ENCODE results near the gene PPP1R1B. TPM values are rescaled to one million over a fixed set of nuclear protein-coding genes. Genes with fewer than 3 reads are reported as not detected.

PPP1R1B gene
- total and polyA plus RNA-seq, 2 experiments from 2014 or later = 3.4 to 5.4 TPM

DNA sequence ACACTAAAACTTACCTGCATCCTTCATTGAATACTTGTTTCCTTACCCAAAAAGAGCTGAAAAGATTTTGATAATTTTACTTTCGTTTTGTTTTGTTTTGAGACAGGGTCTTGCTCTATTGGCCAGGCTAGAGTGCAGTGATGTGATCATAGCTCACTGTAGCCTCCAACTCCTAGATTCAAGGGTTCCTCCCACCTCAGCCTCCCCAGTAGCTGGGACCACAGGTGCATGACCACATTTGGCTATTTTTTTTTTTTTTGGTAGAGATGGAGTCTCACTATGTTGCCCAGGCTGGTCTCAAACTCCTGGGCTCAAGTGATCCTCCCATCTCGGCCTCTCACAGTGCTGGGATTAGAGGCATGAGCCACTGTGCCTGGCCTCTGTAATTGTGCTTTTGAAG, 28.4 kb downstream of the PPP1R1B start:
- H3K4me1 ChIP-seq (ENCODE audit: insufficient read depth) = peaks cover 18% of the 10 kb centered on the region
- DNase-seq (ENCODE audit: low spot score) (no peak), ATAC-seq (no peak)
- Mint-ChIP-seq H3K4me1 (peaks cover 51% of the 10 kb centered on the region), H3K36me3 (ENCODE audit: low read depth) (peaks cover 10% of the 10 kb centered on the region), H3K27me3 (ENCODE audit: insufficient read depth, low read depth, poor library complexity) (peaks cover 18% of the 10 kb centered on the region), H3K27ac (no peak overlapping the region), H3K4me3 (no peak overlapping the region; the same call in 2 of the 3 replicates), H3K9me3 (no peaks in the 10 kb centered on the region; the same call in 2 of the 3 replicates)
- no peaks in the 10 kb centered on the region for H3K79me2 ChIP-seq (replicated peaks; ENCODE audit: insufficient read depth)
- H3K27me3 ChIP-seq (ENCODE audit: insufficient read depth) = no peaks in the 10 kb centered on the region
- no peaks in the 10 kb centered on the region for H3K9me2 ChIP-seq (ENCODE audit: insufficient read depth)
- H2AFZ ChIP-seq = no peak overlapping the region
- H4K20me1 ChIP-seq (replicated peaks; ENCODE audit: insufficient read depth) = peaks cover 10% of the 10 kb centered on the region
- H3K4me2 ChIP-seq = no peak overlapping the region
- TF ChIP-seq NANOG (IDR thresholded peaks at IDR 0.05; ENCODE audit: borderline replicate concordance) = no peak
- no peak for TF ChIP-seq STAT1 (IDR thresholded peaks at IDR 0.05; ENCODE audit: unreplicated experiment)
- TF ChIP-seq, protein P1, sequence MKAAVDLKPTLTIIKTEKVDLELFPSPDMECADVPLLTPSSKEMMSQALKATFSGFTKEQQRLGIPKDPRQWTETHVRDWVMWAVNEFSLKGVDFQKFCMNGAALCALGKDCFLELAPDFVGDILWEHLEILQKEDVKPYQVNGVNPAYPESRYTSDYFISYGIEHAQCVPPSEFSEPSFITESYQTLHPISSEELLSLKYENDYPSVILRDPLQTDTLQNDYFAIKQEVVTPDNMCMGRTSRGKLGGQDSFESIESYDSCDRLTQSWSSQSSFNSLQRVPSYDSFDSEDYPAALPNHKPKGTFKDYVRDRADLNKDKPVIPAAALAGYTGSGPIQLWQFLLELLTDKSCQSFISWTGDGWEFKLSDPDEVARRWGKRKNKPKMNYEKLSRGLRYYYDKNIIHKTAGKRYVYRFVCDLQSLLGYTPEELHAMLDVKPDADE (IDR thresholded peaks at IDR 0.05) = no peak
- TF ChIP-seq, protein P2, sequence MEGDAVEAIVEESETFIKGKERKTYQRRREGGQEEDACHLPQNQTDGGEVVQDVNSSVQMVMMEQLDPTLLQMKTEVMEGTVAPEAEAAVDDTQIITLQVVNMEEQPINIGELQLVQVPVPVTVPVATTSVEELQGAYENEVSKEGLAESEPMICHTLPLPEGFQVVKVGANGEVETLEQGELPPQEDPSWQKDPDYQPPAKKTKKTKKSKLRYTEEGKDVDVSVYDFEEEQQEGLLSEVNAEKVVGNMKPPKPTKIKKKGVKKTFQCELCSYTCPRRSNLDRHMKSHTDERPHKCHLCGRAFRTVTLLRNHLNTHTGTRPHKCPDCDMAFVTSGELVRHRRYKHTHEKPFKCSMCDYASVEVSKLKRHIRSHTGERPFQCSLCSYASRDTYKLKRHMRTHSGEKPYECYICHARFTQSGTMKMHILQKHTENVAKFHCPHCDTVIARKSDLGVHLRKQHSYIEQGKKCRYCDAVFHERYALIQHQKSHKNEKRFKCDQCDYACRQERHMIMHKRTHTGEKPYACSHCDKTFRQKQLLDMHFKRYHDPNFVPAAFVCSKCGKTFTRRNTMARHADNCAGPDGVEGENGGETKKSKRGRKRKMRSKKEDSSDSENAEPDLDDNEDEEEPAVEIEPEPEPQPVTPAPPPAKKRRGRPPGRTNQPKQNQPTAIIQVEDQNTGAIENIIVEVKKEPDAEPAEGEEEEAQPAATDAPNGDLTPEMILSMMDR (conservative IDR thresholded peaks at IDR 0.05; ENCODE audit: low read depth in 2 of 2) = no peak
- TF ChIP-seq POLR2AphosphoS5 (IDR thresholded peaks at IDR 0.05; ENCODE audit: low read depth) = no peak
- TF ChIP-seq, protein P3, sequence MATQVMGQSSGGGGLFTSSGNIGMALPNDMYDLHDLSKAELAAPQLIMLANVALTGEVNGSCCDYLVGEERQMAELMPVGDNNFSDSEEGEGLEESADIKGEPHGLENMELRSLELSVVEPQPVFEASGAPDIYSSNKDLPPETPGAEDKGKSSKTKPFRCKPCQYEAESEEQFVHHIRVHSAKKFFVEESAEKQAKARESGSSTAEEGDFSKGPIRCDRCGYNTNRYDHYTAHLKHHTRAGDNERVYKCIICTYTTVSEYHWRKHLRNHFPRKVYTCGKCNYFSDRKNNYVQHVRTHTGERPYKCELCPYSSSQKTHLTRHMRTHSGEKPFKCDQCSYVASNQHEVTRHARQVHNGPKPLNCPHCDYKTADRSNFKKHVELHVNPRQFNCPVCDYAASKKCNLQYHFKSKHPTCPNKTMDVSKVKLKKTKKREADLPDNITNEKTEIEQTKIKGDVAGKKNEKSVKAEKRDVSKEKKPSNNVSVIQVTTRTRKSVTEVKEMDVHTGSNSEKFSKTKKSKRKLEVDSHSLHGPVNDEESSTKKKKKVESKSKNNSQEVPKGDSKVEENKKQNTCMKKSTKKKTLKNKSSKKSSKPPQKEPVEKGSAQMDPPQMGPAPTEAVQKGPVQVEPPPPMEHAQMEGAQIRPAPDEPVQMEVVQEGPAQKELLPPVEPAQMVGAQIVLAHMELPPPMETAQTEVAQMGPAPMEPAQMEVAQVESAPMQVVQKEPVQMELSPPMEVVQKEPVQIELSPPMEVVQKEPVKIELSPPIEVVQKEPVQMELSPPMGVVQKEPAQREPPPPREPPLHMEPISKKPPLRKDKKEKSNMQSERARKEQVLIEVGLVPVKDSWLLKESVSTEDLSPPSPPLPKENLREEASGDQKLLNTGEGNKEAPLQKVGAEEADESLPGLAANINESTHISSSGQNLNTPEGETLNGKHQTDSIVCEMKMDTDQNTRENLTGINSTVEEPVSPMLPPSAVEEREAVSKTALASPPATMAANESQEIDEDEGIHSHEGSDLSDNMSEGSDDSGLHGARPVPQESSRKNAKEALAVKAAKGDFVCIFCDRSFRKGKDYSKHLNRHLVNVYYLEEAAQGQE (IDR thresholded peaks at IDR 0.05; ENCODE audit: unreplicated experiment) = no peak
- TF ChIP-seq ZNF331 (CRISPR knock-in tag; IDR thresholded peaks at IDR 0.05; ENCODE audit: low read depth) = no peak
- no peak for TF ChIP-seq ZNF114 (CRISPR knock-in tag; IDR thresholded peaks at IDR 0.05)
- TF ChIP-seq CREB1 (CRISPR knock-in tag; IDR thresholded peaks at IDR 0.05; ENCODE audit: low read depth) = no peak
- no peak for TF ChIP-seq JUNB (IDR thresholded peaks at IDR 0.05; ENCODE audit: unreplicated experiment)
- no peak for TF ChIP-seq EZH2phosphoT487 (IDR thresholded peaks at IDR 0.05; ENCODE audit: unreplicated experiment)
- TF ChIP-seq, protein P4, sequence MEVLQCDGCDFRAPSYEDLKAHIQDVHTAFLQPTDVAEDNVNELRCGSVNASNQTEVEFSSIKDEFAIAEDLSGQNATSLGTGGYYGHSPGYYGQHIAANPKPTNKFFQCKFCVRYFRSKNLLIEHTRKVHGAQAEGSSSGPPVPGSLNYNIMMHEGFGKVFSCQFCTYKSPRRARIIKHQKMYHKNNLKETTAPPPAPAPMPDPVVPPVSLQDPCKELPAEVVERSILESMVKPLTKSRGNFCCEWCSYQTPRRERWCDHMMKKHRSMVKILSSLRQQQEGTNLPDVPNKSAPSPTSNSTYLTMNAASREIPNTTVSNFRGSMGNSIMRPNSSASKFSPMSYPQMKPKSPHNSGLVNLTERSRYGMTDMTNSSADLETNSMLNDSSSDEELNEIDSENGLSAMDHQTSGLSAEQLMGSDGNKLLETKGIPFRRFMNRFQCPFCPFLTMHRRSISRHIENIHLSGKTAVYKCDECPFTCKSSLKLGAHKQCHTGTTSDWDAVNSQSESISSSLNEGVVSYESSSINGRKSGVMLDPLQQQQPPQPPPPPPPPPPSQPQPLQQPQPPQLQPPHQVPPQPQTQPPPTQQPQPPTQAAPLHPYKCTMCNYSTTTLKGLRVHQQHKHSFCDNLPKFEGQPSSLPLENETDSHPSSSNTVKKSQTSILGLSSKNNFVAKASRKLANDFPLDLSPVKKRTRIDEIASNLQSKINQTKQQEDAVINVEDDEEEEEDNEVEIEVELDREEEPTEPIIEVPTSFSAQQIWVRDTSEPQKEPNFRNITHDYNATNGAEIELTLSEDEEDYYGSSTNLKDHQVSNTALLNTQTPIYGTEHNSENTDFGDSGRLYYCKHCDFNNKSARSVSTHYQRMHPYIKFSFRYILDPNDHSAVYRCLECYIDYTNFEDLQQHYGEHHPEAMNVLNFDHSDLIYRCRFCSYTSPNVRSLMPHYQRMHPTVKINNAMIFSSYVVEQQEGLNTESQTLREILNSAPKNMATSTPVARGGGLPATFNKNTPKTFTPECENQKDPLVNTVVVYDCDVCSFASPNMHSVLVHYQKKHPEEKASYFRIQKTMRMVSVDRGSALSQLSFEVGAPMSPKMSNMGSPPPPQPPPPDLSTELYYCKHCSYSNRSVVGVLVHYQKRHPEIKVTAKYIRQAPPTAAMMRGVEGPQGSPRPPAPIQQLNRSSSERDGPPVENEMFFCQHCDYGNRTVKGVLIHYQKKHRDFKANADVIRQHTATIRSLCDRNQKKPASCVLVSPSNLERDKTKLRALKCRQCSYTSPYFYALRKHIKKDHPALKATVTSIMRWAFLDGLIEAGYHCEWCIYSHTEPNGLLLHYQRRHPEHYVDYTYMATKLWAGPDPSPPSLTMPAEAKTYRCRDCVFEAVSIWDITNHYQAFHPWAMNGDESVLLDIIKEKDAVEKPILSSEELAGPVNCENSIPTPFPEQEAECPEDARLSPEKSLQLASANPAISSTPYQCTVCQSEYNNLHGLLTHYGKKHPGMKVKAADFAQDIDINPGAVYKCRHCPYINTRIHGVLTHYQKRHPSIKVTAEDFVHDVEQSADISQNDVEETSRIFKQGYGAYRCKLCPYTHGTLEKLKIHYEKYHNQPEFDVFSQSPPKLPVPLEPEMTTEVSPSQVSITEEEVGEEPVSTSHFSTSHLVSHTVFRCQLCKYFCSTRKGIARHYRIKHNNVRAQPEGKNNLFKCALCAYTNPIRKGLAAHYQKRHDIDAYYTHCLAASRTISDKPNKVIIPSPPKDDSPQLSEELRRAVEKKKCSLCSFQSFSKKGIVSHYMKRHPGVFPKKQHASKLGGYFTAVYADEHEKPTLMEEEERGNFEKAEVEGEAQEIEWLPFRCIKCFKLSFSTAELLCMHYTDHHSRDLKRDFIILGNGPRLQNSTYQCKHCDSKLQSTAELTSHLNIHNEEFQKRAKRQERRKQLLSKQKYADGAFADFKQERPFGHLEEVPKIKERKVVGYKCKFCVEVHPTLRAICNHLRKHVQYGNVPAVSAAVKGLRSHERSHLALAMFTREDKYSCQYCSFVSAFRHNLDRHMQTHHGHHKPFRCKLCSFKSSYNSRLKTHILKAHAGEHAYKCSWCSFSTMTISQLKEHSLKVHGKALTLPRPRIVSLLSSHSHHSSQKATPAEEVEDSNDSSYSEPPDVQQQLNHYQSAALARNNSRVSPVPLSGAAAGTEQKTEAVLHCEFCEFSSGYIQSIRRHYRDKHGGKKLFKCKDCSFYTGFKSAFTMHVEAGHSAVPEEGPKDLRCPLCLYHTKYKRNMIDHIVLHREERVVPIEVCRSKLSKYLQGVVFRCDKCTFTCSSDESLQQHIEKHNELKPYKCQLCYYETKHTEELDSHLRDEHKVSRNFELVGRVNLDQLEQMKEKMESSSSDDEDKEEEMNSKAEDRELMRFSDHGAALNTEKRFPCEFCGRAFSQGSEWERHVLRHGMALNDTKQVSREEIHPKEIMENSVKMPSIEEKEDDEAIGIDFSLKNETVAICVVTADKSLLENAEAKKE (CRISPR knock-in tag; IDR thresholded peaks at IDR 0.05) = no peak
- TF ChIP-seq EZH2 (IDR thresholded peaks at IDR 0.05; ENCODE audit: low read depth, unreplicated experiment) = no peak
- no peak overlapping the region for H3K4me3 ChIP-seq
- H3K27ac ChIP-seq (ENCODE audit: low read depth) = no peak overlapping the region
- peaks cover 13% of the 10 kb centered on the region; the same call in 1 of the 2 replicates for H3F3A ChIP-seq (replicated peaks; ENCODE audit: low read depth)
- no peaks in the 10 kb centered on the region for H3K36me3 ChIP-seq (ENCODE audit: insufficient read depth)

Measured in GM23338 (cell line).